Large intestine (tissue), 3 donors: ENCODE measurements around the gene GLB1L3. TPM values are rescaled to one million over a fixed set of nuclear protein-coding genes. Genes with fewer than 3 reads are reported as not detected.

Source experiments
- DNase-seq, 2 donors: peaks; one replicate each; pipeline versions ENCODE4 v3.0.0 to v3.0.0-alpha.2; 2013
- H3K27ac ChIP-seq: one replicate; pipeline ENCODE4 v1.5.1; 2013; ENCODE audit warnings: low read length
- H3K27me3 ChIP-seq: 2 replicates; pipeline ENCODE4 v1.6.1; 2013; ENCODE audit warnings: low read length; ENCODE audit not compliant: control insufficient read depth, insufficient read depth
- H3K36me3 ChIP-seq: 2 replicates; pipeline ENCODE4 v1.6.1; 2013; ENCODE audit warnings: low read length; ENCODE audit not compliant: control insufficient read depth, insufficient read depth
- H3K4me1 ChIP-seq: one replicate; pipeline ENCODE4 v1.6.1; 2013; ENCODE audit warnings: low read length; ENCODE audit not compliant: control insufficient read depth, insufficient read depth
- H3K4me3 ChIP-seq: one replicate; pipeline ENCODE4 v1.5.1; 2013; ENCODE audit warnings: low read length
- H3K9me3 ChIP-seq: one replicate; pipeline ENCODE4 v1.6.1; 2013; ENCODE audit warnings: mild to moderate bottlenecking, low read depth, low read length, moderate library complexity; ENCODE audit not compliant: control insufficient read depth
- WGBS: methylation state at CpG from one replicate; pipeline ENCODE4 v1.1.5; 2013; ENCODE audit warnings: low lambda C conversion rate; ENCODE audit not compliant: insufficient coverage; 5-methylcytosine and 5-hydroxymethylcytosine counted together
- polyA plus RNA-seq: library from polyadenylated mRNA; unstranded; fragments of 120-200 nt; gene quantifications from one replicate; pipeline ENCODE4 v1.2.1, GENCODE V29; 2013

GLB1L3 gene
- polyA plus RNA-seq, 1 donor: 0.04 TPM

DNA sequence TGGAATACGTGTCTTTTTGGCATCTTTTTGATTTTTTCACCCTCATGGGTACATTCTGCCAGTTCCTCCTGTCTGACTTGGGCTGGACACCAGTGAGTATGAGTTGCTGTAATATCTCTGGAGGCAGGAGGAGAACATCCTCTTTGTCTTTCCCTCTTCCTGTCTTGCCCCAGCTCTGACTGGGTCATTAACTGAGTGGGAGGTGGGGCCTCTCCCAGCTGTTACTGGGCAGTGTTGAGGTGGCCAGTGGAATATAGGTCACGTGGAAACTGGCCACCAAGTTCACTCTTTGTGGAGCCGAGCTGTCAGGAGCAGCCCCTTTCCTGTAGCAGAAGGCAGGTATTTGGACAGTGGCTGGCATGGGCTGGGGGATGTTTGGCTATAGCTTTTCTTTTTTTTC lies 57.8 kb downstream of the GLB1L3 start:
- no CpG with 5 or more reads among the region's 3 CpGs for WGBS
- H3K27ac ChIP-seq: no peak overlapping the region

DNA sequence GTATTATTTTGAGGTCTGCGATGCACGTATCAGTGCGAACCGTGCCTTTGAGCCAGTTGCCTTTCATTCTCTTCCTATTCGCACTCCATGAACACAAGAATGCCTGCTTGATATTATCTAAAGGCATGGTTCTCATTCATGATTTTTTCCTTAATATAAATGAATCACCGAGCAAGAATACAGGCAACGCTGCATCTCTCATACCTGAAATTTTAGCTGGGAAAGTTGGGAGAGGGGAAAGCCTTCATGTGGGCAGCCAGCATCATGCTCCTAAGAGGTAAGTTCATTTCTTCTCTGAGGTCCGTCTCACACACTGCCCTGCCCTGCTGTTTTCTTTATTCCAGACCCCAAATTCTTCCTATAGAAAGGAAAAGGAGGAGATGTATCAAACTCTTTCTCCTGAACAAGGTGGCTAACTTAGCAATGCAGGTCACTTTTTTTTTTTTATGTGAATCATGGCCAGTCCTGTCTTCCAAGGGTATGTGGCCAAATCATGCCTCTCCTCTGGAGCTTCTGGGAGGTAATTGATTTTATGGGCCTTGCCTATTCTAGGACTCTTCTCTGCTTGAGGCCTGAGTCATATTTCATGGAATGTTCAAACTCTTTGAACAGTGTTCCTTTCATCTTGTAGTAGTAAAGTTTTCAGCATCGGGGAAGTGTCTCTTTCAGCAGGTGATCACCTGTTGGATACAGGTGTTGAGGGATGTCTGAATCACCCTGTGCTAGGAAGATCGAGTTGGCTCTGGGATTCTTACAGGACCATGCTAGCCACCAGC lies 58.8 kb downstream of the GLB1L3 start:
- WGBS: 100% methylated on average over 1 of the region's 10 CpGs
- no peak overlapping the region for H3K4me3 ChIP-seq
- H3K27me3 ChIP-seq: peaks cover 34% of the 10 kb centered on the region
- H3K4me1 ChIP-seq: peaks cover 13% of the 10 kb centered on the region
- H3K9me3 ChIP-seq: no peaks in the 10 kb centered on the region
- DNase-seq: no peak
- no peak overlapping the region for H3K27ac ChIP-seq
- H3K36me3 ChIP-seq: no peaks in the 10 kb centered on the region

More for the DNA sequence above, 57.8 kb downstream of the GLB1L3 start:
- H3K36me3 ChIP-seq: no peaks in the 10 kb centered on the region
- peaks cover 13% of the 10 kb centered on the region for H3K4me1 ChIP-seq
- DNase-seq: no peak
- no peaks in the 10 kb centered on the region for H3K9me3 ChIP-seq
- H3K4me3 ChIP-seq: no peak overlapping the region
- H3K27me3 ChIP-seq: peaks cover 39% of the 10 kb centered on the region

DNA sequence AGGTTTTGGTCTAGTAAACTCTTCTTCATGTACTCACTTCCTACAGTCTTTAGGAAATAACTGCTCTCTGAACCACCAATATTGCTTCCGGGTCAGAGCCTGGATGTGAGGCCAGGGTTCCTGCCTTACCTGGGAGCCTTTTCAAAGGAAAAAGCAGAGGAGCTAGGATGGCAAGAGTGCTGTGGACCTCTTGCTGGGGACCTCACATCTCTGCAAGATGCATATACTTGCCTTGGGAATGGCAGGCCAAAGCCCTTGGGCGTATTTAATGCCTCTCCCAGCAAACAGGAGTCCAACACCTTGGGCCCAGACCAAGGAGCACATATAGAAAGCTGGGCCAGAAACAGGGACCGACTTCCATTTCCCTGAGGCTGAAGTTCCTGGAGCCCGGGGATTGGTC lies 60.9 kb downstream of the GLB1L3 start:
- Histone ChIP-seq H3K4me3 (no peak overlapping the region), H3K9me3 (no peaks in the 10 kb centered on the region), H3K27me3 (peaks cover 19% of the 10 kb centered on the region), H3K36me3 (no peaks in the 10 kb centered on the region), H3K27ac (no peak overlapping the region), H3K4me1 (peaks cover 5% of the 10 kb centered on the region)
- WGBS: no CpG with 5 or more reads among the region's 4 CpGs
- no peak for DNase-seq

DNA sequence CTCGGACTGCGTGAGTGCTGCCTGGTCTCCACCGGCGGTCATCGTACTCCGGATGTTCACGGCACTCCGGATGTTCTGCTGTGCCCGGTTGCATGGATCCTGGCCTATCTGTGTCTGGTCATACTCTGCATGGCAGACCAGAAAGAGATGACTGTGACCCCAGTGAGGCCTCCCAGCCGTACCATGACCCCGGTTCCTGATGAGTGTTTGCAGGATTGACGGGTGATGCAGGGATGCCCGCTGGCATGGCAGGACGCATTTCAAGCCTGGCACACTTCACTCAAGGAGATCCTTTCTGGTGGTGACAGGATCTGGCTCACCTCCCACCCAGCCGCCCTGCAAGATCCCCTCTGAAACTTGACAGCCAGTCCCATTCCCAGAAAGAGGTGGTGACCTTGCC lies 61.9 kb downstream of the GLB1L3 start:
- no peak for DNase-seq
- WGBS: no CpG with 5 or more reads among the region's 15 CpGs
- H3K27ac ChIP-seq: no peak overlapping the region
- no peaks in the 10 kb centered on the region for H3K9me3 ChIP-seq
- H3K27me3 ChIP-seq: peaks cover 10% of the 10 kb centered on the region
- no peak overlapping the region for H3K4me3 ChIP-seq
- H3K4me1 ChIP-seq: no peaks in the 10 kb centered on the region
- H3K36me3 ChIP-seq: no peaks in the 10 kb centered on the region

DNA sequence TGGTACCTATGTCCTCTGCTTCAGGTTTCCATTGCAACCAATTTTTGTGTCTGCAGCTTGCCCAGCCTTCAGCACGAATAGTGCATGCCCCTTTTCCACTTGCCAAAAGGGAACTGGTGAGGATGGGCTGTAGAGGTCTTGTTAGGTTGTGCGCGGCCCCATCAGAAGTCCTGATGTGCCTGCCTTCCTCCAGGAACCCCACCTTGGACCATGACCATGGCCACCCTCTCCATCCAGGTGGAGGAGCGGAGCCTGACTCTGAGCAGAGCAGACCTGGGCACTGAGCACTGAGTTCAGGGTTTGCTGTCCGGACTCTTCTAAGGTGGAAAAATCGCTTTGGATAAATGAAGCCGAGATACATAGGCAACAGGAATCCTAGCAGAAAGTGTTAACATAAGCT lies 62.5 kb downstream of the GLB1L3 start:
- H3K4me1 ChIP-seq: no peaks in the 10 kb centered on the region

GRCh38 chr11:134339756-134340155 lies 63.6 kb downstream of the GLB1L3 start:
- no peaks in the 10 kb centered on the region for H3K9me3 ChIP-seq
- no peak overlapping the region for H3K27ac ChIP-seq
- DNase-seq: peak; percentile 8 to 40
- no peaks in the 10 kb centered on the region for H3K36me3 ChIP-seq
- H3K4me3 ChIP-seq: no peak overlapping the region
- no CpG with 5 or more reads among the region's 4 CpGs for WGBS
- no peaks in the 10 kb centered on the region for H3K27me3 ChIP-seq
- no peaks in the 10 kb centered on the region for H3K4me1 ChIP-seq

More for the DNA sequence above, 62.5 kb downstream of the GLB1L3 start:
- Histone ChIP-seq H3K4me3 (no peak overlapping the region), H3K27ac (no peak overlapping the region), H3K36me3 (no peaks in the 10 kb centered on the region), H3K9me3 (no peaks in the 10 kb centered on the region), H3K27me3 (peaks cover 4% of the 10 kb centered on the region)
- DNase-seq: no peak
- WGBS: 100% methylated on average over 2 of the region's 7 CpGs

DNA sequence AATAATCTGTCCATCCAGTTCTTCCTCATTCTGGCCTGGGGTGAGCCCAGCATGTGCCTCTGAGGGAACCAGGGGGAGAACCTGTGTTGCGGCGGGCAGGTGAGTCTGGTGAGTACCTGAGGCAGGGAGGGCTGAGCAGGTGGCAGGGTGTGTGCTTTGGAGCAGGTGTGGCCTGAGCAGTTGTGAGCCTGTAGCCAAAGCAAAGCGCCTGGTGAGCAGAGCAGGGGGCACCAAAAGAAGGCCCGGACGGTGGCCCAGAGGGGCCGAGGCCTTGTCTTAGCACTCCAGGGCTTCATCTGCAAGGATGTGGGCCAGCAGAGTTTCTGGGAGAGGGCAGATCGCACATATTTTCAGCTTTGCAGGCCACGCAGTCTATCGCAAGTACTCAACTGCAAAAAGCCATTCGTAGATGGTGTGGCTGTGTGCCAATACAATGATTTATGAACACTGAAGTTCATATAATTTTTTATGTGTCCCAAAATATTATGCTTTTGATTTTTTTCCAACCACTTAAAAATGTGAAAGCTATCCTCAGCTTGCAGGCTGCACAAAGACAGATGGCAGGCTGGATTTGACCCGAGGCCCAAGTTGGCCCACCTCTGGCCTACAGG lies 64.3 kb downstream of the GLB1L3 start:
- no peak overlapping the region for H3K27ac ChIP-seq
- no peaks in the 10 kb centered on the region for H3K4me1 ChIP-seq
- no peaks in the 10 kb centered on the region for H3K36me3 ChIP-seq
- H3K9me3 ChIP-seq: no peaks in the 10 kb centered on the region
- H3K4me3 ChIP-seq: no peak overlapping the region
- DNase-seq: no peak
- H3K27me3 ChIP-seq: no peaks in the 10 kb centered on the region
- WGBS: no CpG with 5 or more reads among the region's 11 CpGs

DNA sequence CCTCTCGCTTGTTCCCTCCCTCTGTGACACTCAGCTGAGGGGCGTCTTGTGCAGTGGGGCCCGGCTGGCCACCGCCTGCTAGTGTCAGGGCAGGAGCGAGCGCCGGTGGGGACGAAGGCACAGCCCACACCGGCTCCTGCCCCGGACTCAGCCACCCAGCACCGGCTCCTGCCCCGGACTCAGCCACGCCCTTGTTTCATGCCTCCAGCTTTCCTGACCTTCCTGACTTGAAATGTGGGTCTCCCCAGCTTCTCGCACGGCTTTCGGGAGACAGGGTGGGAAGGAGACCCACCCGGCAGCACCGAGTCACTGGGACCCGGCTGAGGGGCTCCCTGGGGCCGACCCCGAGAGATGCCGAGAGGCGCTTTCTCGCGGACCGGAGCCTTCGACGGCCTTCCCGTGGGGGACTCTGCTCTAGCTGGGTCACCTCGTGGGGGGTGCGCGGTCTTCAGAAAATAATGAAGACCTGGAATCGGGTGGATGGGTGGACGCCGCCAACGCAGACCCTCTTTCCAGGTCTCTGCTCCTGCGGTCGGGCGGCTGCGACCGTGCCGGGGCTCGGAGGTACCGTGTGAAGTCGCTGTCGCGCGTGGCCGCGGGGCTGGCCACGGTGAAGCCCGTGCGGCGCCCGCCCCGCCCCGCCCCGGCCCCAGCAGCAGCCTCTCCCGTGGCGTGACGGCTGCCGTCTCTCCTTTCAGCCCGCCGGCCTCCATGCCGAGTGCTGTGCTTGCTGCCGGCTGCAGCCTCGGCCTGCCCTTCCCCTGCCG lies 65.8 kb downstream of the GLB1L3 start:
- no peaks in the 10 kb centered on the region for H3K4me1 ChIP-seq
- no peaks in the 10 kb centered on the region for H3K9me3 ChIP-seq
- H3K27me3 ChIP-seq: no peaks in the 10 kb centered on the region
- WGBS: no CpG with 5 or more reads among the region's 68 CpGs
- no peak overlapping the region for H3K4me3 ChIP-seq
- no peak for DNase-seq
- no peaks in the 10 kb centered on the region for H3K36me3 ChIP-seq
- H3K27ac ChIP-seq: no peak overlapping the region

DNA sequence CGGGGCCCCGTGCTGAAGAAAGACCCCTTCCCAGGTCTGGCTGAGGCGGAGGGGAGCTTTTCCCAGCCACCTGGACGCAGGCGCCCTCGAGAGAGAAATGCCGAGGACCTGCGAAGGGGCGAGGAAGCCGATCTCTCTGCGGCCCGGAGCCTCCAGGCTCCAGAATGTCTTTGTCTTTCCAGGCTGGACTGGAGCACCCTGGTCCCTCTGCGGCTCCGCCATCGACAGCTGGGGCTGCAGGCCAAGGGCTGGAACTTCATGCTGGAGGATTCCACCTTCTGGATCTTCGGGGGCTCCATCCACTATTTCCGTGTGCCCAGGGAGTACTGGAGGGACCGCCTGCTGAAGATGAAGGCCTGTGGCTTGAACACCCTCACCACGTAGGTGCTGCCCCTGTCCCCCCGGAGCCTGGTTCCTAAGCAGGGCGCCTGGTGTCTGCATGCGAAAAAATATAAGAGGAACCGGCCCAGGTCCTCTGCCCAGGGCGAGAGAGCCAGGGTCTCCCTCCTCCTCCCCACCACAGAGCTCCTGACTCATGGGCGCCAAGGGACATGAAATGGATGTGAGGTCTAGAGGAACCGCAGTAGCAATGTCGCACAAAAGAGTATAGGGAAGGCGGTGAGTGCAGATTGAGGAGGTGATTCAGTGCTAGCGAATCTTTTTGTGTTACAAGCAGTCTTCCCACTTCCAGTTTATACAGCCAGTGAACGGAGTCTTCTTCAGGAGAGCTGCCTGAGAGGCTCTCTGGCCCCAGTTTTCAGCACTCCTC lies 66.6 kb downstream of the GLB1L3 start:
- no peak for DNase-seq

DNA sequence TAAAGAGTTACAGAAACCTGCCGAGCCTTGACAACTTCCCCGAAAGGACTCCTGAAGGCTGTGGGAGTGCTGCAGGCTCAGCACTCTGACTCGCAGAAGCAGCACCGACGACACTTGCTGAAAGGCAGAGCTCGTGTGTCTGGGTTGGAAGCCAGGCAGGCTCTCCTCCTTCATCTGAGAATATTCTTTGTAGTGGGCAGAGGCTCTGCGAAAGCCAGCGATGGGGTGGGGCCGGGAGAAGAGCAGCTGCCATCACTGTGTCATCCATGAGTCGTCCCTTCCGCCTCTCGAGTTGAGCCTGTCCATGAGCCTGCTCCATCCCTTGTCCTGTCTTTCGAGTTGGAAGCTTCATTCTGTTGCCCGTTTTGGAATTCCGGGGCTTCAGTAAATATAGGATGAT lies 67.5 kb downstream of the GLB1L3 start:
- no peaks in the 10 kb centered on the region for H3K4me1 ChIP-seq
- no peaks in the 10 kb centered on the region for H3K36me3 ChIP-seq
- no peak for DNase-seq
- H3K27ac ChIP-seq: no peak overlapping the region
- no peak overlapping the region for H3K4me3 ChIP-seq
- whole genome bisulfite sequencing: 90% methylated on average over 2 of the region's 15 CpGs
- no peaks in the 10 kb centered on the region for H3K27me3 ChIP-seq
- no peaks in the 10 kb centered on the region for H3K9me3 ChIP-seq

More for the DNA sequence above, 66.6 kb downstream of the GLB1L3 start:
- Histone ChIP-seq H3K27me3 (no peaks in the 10 kb centered on the region), H3K9me3 (no peaks in the 10 kb centered on the region), H3K4me3 (no peak overlapping the region), H3K27ac (no peak overlapping the region), H3K4me1 (no peaks in the 10 kb centered on the region), H3K36me3 (no peaks in the 10 kb centered on the region)
- no CpG with 5 or more reads among the region's 30 CpGs for WGBS
